ENCODE data around the gene COL11A2. TPM values are rescaled to one million over a fixed set of nuclear protein-coding genes. Genes with fewer than 3 reads are reported as not detected.

COL11A2 gene
- total RNA-seq, 1 donor from 2014 or later, result 3.3 TPM

GRCh38 chr6:33176906-33177305 lies 15.4 kb downstream of the COL11A2 start:
- no peak for TF ChIP-seq CTCF (IDR thresholded peaks at IDR 0.05)
- Mint-ChIP-seq H3K4me1 (ENCODE audit: unreplicated experiment) (peaks cover 27% of the 10 kb centered on the region), H3K36me3 (ENCODE audit: unreplicated experiment) (no peaks in the 10 kb centered on the region), H3K9me3 (ENCODE audit: unreplicated experiment) (no peaks in the 10 kb centered on the region), H3K27me3 (ENCODE audit: unreplicated experiment) (peaks cover 12% of the 10 kb centered on the region), H3K4me3 (ENCODE audit: unreplicated experiment) (no peak overlapping the region), H3K27ac (ENCODE audit: unreplicated experiment) (peak overlapping the region; percentile 83)
- DNase-seq (ENCODE audit: extremely low spot score, unreplicated experiment), result no peak

- no peak for TF ChIP-seq CTCF (IDR thresholded peaks at IDR 0.05)
- peaks cover 27% of the 10 kb centered on the region for H3K4me1 Mint-ChIP-seq (ENCODE audit: unreplicated experiment)
- no peak overlapping the region for H3K27ac Mint-ChIP-seq (ENCODE audit: unreplicated experiment)
- H3K4me3 Mint-ChIP-seq (ENCODE audit: unreplicated experiment), result no peak overlapping the region
- H3K36me3 Mint-ChIP-seq (ENCODE audit: unreplicated experiment), result no peaks in the 10 kb centered on the region
- H3K27me3 Mint-ChIP-seq (ENCODE audit: unreplicated experiment), result peaks cover 12% of the 10 kb centered on the region
- H3K9me3 Mint-ChIP-seq (ENCODE audit: unreplicated experiment), result no peaks in the 10 kb centered on the region
- DNase-seq (ENCODE audit: extremely low spot score, unreplicated experiment), result no peak
Measured at GRCh38 chr6:33175436-33176069, 16.7 kb downstream of the COL11A2 start.

GRCh38 chr6:33174784-33175183 lies 17.5 kb downstream of the COL11A2 start:
- Mint-ChIP-seq H3K4me3 (ENCODE audit: unreplicated experiment) (no peak overlapping the region), H3K36me3 (ENCODE audit: unreplicated experiment) (no peaks in the 10 kb centered on the region), H3K9me3 (ENCODE audit: unreplicated experiment) (no peaks in the 10 kb centered on the region), H3K27ac (ENCODE audit: unreplicated experiment) (no peak overlapping the region), H3K27me3 (ENCODE audit: unreplicated experiment) (peaks cover 12% of the 10 kb centered on the region), H3K4me1 (ENCODE audit: unreplicated experiment) (peaks cover 30% of the 10 kb centered on the region)
- no peak for TF ChIP-seq CTCF (IDR thresholded peaks at IDR 0.05)
- no peak for DNase-seq (ENCODE audit: extremely low spot score, unreplicated experiment)

GRCh38 chr6:33173535-33174180 lies 18.6 kb downstream of the COL11A2 start:
- Mint-ChIP-seq H3K4me3 (ENCODE audit: unreplicated experiment) (no peak overlapping the region), H3K27me3 (ENCODE audit: unreplicated experiment) (peaks cover 12% of the 10 kb centered on the region), H3K27ac (ENCODE audit: unreplicated experiment) (no peak overlapping the region), H3K9me3 (ENCODE audit: unreplicated experiment) (no peaks in the 10 kb centered on the region), H3K36me3 (ENCODE audit: unreplicated experiment) (no peaks in the 10 kb centered on the region), H3K4me1 (ENCODE audit: unreplicated experiment) (peaks cover 30% of the 10 kb centered on the region)
- no peak for DNase-seq (ENCODE audit: extremely low spot score, unreplicated experiment)
- no peak for TF ChIP-seq CTCF (IDR thresholded peaks at IDR 0.05)

GRCh38 chr6:33172688-33173534 lies 19.4 kb downstream of the COL11A2 start:
- DNase-seq (ENCODE audit: extremely low spot score, unreplicated experiment), result no peak
- Mint-ChIP-seq H3K4me1 (ENCODE audit: unreplicated experiment) (peaks cover 23% of the 10 kb centered on the region), H3K4me3 (ENCODE audit: unreplicated experiment) (no peak overlapping the region), H3K27me3 (ENCODE audit: unreplicated experiment) (peaks cover 12% of the 10 kb centered on the region), H3K9me3 (ENCODE audit: unreplicated experiment) (no peaks in the 10 kb centered on the region), H3K27ac (ENCODE audit: unreplicated experiment) (no peak overlapping the region), H3K36me3 (ENCODE audit: unreplicated experiment) (no peaks in the 10 kb centered on the region)
- peak; percentile 58 for TF ChIP-seq CTCF (IDR thresholded peaks at IDR 0.05)
